ENCODE results near the gene SPATA20. TPM values are rescaled to one million over a fixed set of nuclear protein-coding genes. Genes with fewer than 3 reads are reported as not detected.

The SPATA20 gene
- total RNA-seq, 4 donors from 2014 or later = 42.8 to 65.1 (median 49.4) TPM

DNA sequence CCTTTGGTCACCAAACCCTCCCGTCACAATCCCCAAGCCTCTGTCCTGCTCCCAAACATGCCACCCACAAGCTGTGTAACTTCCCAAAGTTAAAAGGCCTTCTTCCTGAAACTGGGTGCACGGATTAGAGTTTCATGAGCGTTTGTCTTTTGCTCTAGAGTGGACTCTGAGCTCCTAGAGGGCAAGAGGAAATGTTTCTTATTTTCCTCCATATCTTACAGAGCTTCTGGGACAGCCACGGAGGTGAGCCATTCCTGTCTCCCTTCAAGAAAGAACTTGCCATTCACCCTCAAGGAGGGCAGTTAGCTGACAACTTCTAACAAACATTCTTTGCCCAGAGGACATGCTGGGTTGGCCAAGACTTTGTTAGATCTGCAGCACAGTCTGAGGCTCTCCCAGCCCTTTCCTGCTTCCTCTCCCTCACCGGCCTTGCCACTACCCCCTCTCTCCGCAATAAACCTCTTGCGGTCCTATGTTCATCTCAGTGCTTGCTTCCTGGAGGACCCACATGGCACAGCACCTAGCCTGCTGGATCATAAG, 41.3 kb upstream of the SPATA20 start:
- no peak for ATAC-seq (ENCODE audit: low FRiP score)
- DNase-seq (ENCODE audit: low spot score) = no peak
- TF ChIP-seq, protein P1, sequence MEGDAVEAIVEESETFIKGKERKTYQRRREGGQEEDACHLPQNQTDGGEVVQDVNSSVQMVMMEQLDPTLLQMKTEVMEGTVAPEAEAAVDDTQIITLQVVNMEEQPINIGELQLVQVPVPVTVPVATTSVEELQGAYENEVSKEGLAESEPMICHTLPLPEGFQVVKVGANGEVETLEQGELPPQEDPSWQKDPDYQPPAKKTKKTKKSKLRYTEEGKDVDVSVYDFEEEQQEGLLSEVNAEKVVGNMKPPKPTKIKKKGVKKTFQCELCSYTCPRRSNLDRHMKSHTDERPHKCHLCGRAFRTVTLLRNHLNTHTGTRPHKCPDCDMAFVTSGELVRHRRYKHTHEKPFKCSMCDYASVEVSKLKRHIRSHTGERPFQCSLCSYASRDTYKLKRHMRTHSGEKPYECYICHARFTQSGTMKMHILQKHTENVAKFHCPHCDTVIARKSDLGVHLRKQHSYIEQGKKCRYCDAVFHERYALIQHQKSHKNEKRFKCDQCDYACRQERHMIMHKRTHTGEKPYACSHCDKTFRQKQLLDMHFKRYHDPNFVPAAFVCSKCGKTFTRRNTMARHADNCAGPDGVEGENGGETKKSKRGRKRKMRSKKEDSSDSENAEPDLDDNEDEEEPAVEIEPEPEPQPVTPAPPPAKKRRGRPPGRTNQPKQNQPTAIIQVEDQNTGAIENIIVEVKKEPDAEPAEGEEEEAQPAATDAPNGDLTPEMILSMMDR (IDR thresholded peaks at IDR 0.05) = no peak

DNA sequence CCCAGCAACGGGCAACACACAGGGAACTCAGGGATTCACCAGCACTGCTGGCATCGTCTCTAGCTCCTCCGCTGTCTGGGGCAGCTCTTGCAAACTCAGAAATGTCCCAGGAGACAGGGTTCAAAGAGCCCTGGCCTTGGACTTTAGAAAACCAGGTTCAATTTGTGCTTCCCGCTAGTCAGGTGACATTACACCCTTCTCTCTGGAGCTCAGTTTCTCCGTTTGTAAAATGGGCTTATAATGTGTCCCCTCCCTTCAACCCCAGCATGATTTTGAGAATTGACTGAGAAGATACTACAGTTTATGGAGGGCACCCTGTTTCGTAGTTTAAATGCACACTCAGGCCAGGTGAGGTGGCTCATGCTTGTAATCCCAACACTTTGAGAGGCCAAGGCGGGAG, 40.7 kb upstream of the SPATA20 start:
- no peak for ATAC-seq (ENCODE audit: low FRiP score)
- TF ChIP-seq, protein P1 (IDR thresholded peaks at IDR 0.05) = no peak

DNA sequence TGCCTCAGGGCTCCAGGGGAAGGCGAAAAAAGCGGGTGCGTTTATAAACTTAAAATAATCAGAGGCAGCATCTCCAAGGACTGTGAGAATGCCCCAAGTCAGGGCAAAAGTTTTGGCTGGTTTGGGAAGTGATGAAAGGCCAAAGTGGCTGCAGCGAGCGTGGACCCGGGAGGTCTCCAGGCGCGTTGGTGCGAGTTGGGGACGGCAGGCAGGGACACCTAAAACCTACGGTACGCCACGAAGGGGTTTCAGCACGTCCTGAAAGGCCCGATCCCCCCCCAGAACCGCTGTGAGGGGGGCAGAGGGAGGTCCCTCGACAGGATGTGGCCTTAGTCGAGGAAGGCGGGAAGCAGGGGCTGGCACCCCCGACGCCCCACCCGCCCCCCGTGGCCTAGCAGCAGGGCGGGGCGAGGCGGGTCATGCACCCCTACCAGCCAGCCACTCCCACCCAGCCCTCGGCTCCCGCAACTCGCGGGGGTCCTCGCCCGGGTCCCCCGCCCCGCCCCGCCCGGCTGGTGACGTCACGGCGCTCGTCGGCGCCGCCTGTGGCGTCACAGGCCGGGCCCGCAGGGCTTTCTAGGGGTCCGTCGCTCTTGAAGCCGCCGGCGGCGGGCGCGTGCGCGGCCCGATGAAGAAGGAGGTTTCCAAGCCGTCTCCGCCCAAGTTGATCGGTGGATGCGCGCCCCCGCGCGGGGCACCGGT, 39.0 kb upstream of the SPATA20 start, which contains the start of gene MYCBPAP:
Gene MYCBPAP (plus strand): TSS at position 569 of the 702 bp plus-strand sequence. CDS start 236 bp downstream, outside the sequence.
- ATAC-seq (ENCODE audit: low FRiP score) (peak; percentile 83), DNase-seq (ENCODE audit: low spot score) (peak; percentile 73)
- TF ChIP-seq, protein P1 (IDR thresholded peaks at IDR 0.05) = no peak

More for the DNA sequence above, 40.7 kb upstream of the SPATA20 start:
- DNase-seq (ENCODE audit: low spot score) = no peak

DNA sequence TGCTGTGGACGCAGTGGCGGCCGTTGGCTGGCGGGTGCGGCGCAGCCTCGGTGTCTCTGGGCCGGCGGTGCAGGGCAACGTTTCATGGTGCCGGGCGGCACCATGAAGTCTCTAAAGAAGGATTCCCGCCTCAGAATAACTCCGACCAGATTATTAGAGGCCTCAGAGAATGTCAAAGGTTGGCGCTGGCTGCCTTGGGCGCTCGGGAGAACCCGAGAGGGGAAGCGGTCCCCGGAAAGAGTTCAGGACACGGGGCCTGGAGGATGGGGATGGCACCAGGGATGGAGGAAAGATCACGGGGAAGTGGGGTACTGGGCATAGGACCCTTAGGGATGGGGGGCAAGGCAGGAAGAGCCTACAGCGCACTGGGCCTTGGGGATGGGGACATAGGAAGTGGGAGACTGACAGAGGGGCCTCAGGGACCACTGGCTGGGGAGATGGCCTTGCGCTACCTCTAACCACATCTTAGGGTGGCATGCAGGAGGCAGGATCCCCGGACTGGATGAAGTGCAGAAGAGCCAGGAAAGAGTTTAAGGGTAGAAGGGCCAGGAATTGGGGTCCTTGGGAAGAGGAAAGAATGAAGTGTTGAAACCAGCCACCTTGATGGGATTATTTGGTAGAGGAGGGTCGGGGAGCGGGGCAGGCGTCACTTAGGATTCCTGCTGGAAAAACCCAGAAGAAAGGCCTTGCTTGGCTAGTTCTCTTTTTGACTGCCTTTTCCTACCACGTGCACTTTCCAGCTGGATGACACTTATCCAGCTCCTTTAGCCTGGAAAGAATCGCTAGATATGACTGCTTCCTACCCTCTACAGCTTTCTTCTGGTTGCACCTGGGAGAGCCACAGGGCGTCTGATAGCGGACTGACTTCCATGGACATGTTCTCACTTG, 38.2 kb upstream of the SPATA20 start:
- no peak for DNase-seq (ENCODE audit: low spot score)
- TF ChIP-seq, protein P1 (IDR thresholded peaks at IDR 0.05) = no peak
- peak; percentile 10 for ATAC-seq (ENCODE audit: low FRiP score)

DNA sequence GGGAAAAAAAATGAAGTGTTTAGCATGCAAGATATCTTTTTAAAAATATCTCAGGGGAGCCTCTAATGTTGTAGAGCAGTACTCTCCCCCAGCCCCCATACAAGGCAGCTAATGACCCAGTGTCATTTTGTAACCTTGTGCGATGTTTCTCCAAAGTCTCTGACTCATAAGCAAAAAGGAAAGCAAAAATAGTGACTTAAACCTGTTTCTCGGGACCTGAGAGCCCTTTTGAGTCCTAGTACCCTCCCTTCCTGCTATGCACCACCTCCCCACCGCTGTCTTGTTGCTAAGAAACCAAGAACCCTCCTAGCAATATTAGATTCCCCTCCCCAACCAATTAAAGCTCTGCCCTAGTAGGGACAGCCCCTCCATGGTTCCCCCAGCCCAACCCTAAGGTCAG, 35.9 kb upstream of the SPATA20 start:
- ATAC-seq (ENCODE audit: low FRiP score) (no peak), DNase-seq (ENCODE audit: low spot score) (no peak)
- TF ChIP-seq, protein P1 (IDR thresholded peaks at IDR 0.05) = no peak

DNA sequence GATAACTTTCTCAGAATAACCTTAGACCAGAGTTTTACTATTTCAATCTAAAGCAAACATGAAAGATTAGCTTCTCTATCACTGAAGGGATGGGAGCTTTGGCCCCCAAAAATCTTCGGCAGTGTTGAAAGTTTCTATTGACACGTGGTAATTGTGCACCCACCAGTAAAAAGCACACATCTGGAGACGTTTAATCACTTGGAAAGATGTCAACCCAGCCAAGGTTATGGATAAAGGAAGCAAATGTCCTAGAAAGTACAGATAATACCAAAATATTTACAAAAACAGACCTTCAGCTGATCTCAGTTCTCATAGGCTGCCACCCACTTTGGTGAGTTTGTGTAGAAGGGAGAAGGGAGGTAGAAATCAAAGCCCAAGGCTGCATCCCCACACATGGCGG, 33.5 kb upstream of the SPATA20 start:
- no peak for DNase-seq (ENCODE audit: low spot score)
- ATAC-seq (ENCODE audit: low FRiP score) = no peak
- TF ChIP-seq, protein P1 (IDR thresholded peaks at IDR 0.05) = no peak
